ENCODE data around the gene GRAMD1A. TPM values are rescaled to one million over a fixed set of nuclear protein-coding genes. Genes with fewer than 3 reads are reported as not detected.

GRAMD1A gene
- total RNA-seq, 1 experiment from 2014 or later: 125 TPM

DNA sequence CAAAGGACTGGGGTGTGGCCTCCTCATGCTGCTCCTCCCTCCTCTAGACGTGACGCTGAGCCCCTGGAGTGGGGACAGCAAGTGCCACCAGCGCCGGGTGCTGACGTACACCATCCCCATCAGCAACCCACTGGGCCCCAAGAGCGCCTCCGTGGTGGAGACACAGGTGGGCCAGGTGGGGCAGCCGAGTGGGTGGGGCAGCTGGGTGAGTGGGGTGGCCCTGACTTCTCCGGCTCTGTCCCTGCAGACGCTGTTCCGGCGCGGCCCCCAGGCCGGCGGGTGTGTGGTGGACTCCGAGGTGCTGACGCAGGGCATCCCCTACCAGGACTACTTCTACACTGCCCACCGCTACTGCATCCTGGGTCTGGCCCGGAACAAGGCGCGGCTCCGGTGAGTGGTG is 19.0 kb downstream of the GRAMD1A start:
- TF ChIP-seq, protein P1, sequence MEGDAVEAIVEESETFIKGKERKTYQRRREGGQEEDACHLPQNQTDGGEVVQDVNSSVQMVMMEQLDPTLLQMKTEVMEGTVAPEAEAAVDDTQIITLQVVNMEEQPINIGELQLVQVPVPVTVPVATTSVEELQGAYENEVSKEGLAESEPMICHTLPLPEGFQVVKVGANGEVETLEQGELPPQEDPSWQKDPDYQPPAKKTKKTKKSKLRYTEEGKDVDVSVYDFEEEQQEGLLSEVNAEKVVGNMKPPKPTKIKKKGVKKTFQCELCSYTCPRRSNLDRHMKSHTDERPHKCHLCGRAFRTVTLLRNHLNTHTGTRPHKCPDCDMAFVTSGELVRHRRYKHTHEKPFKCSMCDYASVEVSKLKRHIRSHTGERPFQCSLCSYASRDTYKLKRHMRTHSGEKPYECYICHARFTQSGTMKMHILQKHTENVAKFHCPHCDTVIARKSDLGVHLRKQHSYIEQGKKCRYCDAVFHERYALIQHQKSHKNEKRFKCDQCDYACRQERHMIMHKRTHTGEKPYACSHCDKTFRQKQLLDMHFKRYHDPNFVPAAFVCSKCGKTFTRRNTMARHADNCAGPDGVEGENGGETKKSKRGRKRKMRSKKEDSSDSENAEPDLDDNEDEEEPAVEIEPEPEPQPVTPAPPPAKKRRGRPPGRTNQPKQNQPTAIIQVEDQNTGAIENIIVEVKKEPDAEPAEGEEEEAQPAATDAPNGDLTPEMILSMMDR (conservative IDR thresholded peaks at IDR 0.05): no peak
- Histone ChIP-seq H2BK5ac (ENCODE audit: insufficient read length, low read length) (no peak overlapping the region), H3K23me2 (ENCODE audit: insufficient read length, low read depth, low read length, poor library complexity, severe bottlenecking) (no peaks in the 10 kb centered on the region), H3K23ac (ENCODE audit: insufficient read length, low read depth, low read length) (no peak overlapping the region), H3K9ac (ENCODE audit: extremely low read depth, insufficient read length, low read length) (no peak overlapping the region), H2AK5ac (ENCODE audit: insufficient read length, low read length) (no peak overlapping the region), H2BK20ac (ENCODE audit: low read depth, low read length, poor library complexity, severe bottlenecking) (no peak overlapping the region), H3K4ac (ENCODE audit: low read depth, low read length) (no peak overlapping the region), H4K91ac (ENCODE audit: insufficient read length, low read depth, low read length) (no peak overlapping the region), H2AFZ (ENCODE audit: low read length) (no peak overlapping the region), H2BK12ac (ENCODE audit: insufficient read length, low read depth, low read length) (no peak overlapping the region), H3K18ac (ENCODE audit: insufficient read length, low read depth, low read length) (no peak overlapping the region), H3K27me3 (ENCODE audit: insufficient read depth, low read length) (no peaks in the 10 kb centered on the region), H3K79me1 (ENCODE audit: insufficient read depth, low read depth, low read length, poor library complexity, severe bottlenecking) (no peaks in the 10 kb centered on the region), H3K14ac (ENCODE audit: insufficient read depth, low read length) (no peak overlapping the region), H3K79me2 (ENCODE audit: insufficient read depth, low read length) (no peaks in the 10 kb centered on the region), H3T11ph (ENCODE audit: low read length) (no peak overlapping the region), H3K27ac (ENCODE audit: insufficient read length, low read depth, low read length) (no peak overlapping the region), H3K56ac (ENCODE audit: insufficient read length, low read depth, low read length) (no peak overlapping the region), H3K4me1 (ENCODE audit: insufficient read depth, low read length) (no peaks in the 10 kb centered on the region), H3K9me3 (ENCODE audit: control insufficient read depth, low read depth, low read length) (no peaks in the 10 kb centered on the region), H4K5ac (ENCODE audit: insufficient read length, low read depth, low read length) (no peak overlapping the region), H2BK15ac (ENCODE audit: low read depth, low read length) (no peak overlapping the region), H4K8ac (replicated peaks; ENCODE audit: insufficient read length, low read depth, low read length) (no peak overlapping the region), H2BK120ac (ENCODE audit: low read depth, low read length, poor library complexity, severe bottlenecking) (no peak overlapping the region), H3K4me2 (ENCODE audit: insufficient read depth, insufficient read length, low read length) (no peak overlapping the region), H4K20me1 (ENCODE audit: control insufficient read depth, insufficient read depth, insufficient read length) (no peaks in the 10 kb centered on the region)
- Mint-ChIP-seq H3K27me3 (ENCODE audit: low read depth) (no peaks in the 10 kb centered on the region; the same call in 1 of the 2 replicates), H3K36me3 (ENCODE audit: insufficient read depth in 1 of 3, low read depth in 3 of 3) (peaks cover 66 to 93% (median 86%) of the 10 kb centered on the region in 3 experiments), H3K27ac (no peak overlapping the region), H3K9me3 (no peaks in the 10 kb centered on the region; a peak in 1 of 5 replicates), H3K4me3 (no peak overlapping the region), H3K4me1 (no peaks in the 10 kb centered on the region)
- DNase-seq: no peak
- no CpG with 5 or more reads among the region's 22 CpGs for WGBS (ENCODE audit: extremely low coverage, insufficient read length, low lambda C conversion rate)
